Measurements from ENCODE around the gene BCL7A.

Gene BCL7A

GRCh38 chr12:122086116-122086515, 64.4 kb downstream of the BCL7A start:
- Histone ChIP-seq H3K4me2 (ENCODE audit: low read depth, low read length, poor library complexity, severe bottlenecking) (no peak overlapping the region), H4K20me1 (ENCODE audit: insufficient read depth, low read length, poor library complexity, severe bottlenecking) (peaks cover 18% of the 10 kb centered on the region), H3K79me2 (ENCODE audit: insufficient read depth, low read length) (peaks cover 92% of the 10 kb centered on the region), H3K4me1 (ENCODE audit: insufficient read depth, low read length, poor library complexity, severe bottlenecking) (peaks cover 33% of the 10 kb centered on the region), H3K9me2 (replicated peaks; ENCODE audit: low read depth, low read length) (no peaks in the 10 kb centered on the region), H3K27me3 (ENCODE audit: insufficient read depth, low read length, poor library complexity, severe bottlenecking) (no peaks in the 10 kb centered on the region), H3K4me3 (ENCODE audit: low read length, poor library complexity, severe bottlenecking) (no peak overlapping the region), H3K9me3 (ENCODE audit: insufficient read depth, low read depth, low read length) (no peaks in the 10 kb centered on the region), H3K36me3 (ENCODE audit: insufficient read depth, low read length) (peaks cover 9% of the 10 kb centered on the region; the same call in 1 of the 2 replicates), H3K9ac (ENCODE audit: low read depth, low read length, poor library complexity, severe bottlenecking) (no peak overlapping the region), H3F3A (ENCODE audit: low read depth) (peaks cover 4% of the 10 kb centered on the region; the same call in 1 of the 2 replicates), H2AFZ (ENCODE audit: low read length) (no peak overlapping the region)
- no peak for TF ChIP-seq CTCF (conservative IDR thresholded peaks at IDR 0.05; ENCODE audit: low read length)
- TF ChIP-seq EZH2phosphoT487 (IDR thresholded peaks at IDR 0.05; ENCODE audit: borderline replicate concordance): no peak

GRCh38 chr12:122086641-122087285, 65.1 kb downstream of the BCL7A start:
- H3K27me3 ChIP-seq (ENCODE audit: insufficient read depth, low read length, poor library complexity, severe bottlenecking): no peaks in the 10 kb centered on the region
- no peak overlapping the region for H2AFZ ChIP-seq (ENCODE audit: low read length)
- H3K9ac ChIP-seq (ENCODE audit: low read depth, low read length, poor library complexity, severe bottlenecking): no peak overlapping the region
- no peaks in the 10 kb centered on the region for H3K9me3 ChIP-seq (ENCODE audit: insufficient read depth, low read depth, low read length)
- peaks cover 9% of the 10 kb centered on the region; the same call in 1 of the 2 replicates for H3K36me3 ChIP-seq (ENCODE audit: insufficient read depth, low read length)
- H3K4me3 ChIP-seq (ENCODE audit: low read length, poor library complexity, severe bottlenecking): no peak overlapping the region
- H3K4me1 ChIP-seq (ENCODE audit: insufficient read depth, low read length, poor library complexity, severe bottlenecking): peaks cover 28% of the 10 kb centered on the region
- peaks cover 13% of the 10 kb centered on the region for H4K20me1 ChIP-seq (ENCODE audit: insufficient read depth, low read length, poor library complexity, severe bottlenecking)
- peaks cover 4% of the 10 kb centered on the region; the same call in 1 of the 2 replicates for H3F3A ChIP-seq (ENCODE audit: low read depth)
- H3K79me2 ChIP-seq (ENCODE audit: insufficient read depth, low read length): peaks cover 92% of the 10 kb centered on the region
- no peaks in the 10 kb centered on the region for H3K9me2 ChIP-seq (replicated peaks; ENCODE audit: low read depth, low read length)
- no peak for TF ChIP-seq EZH2phosphoT487 (IDR thresholded peaks at IDR 0.05; ENCODE audit: borderline replicate concordance)
- TF ChIP-seq CTCF (conservative IDR thresholded peaks at IDR 0.05; ENCODE audit: low read length): no peak
- H3K4me2 ChIP-seq (ENCODE audit: low read depth, low read length, poor library complexity, severe bottlenecking): no peak overlapping the region

GRCh38 chr12:122087431-122088178, 65.9 kb downstream of the BCL7A start:
- H2AFZ ChIP-seq (ENCODE audit: low read length): no peak overlapping the region
- H4K20me1 ChIP-seq (ENCODE audit: insufficient read depth, low read length, poor library complexity, severe bottlenecking): peaks cover 8% of the 10 kb centered on the region
- peaks cover 92% of the 10 kb centered on the region for H3K79me2 ChIP-seq (ENCODE audit: insufficient read depth, low read length)
- H3F3A ChIP-seq (ENCODE audit: low read depth): no peaks in the 10 kb centered on the region
- peaks cover 19% of the 10 kb centered on the region for H3K4me1 ChIP-seq (ENCODE audit: insufficient read depth, low read length, poor library complexity, severe bottlenecking)
- H3K36me3 ChIP-seq (ENCODE audit: insufficient read depth, low read length): peaks cover 9% of the 10 kb centered on the region; the same call in 1 of the 2 replicates
- no peak overlapping the region for H3K4me3 ChIP-seq (ENCODE audit: low read length, poor library complexity, severe bottlenecking)
- no peaks in the 10 kb centered on the region for H3K27me3 ChIP-seq (ENCODE audit: insufficient read depth, low read length, poor library complexity, severe bottlenecking)
- H3K4me2 ChIP-seq (ENCODE audit: low read depth, low read length, poor library complexity, severe bottlenecking): no peak overlapping the region
- H3K9ac ChIP-seq (ENCODE audit: low read depth, low read length, poor library complexity, severe bottlenecking): no peak overlapping the region
- H3K9me3 ChIP-seq (ENCODE audit: insufficient read depth, low read depth, low read length): no peaks in the 10 kb centered on the region
- no peak for TF ChIP-seq EZH2phosphoT487 (IDR thresholded peaks at IDR 0.05; ENCODE audit: borderline replicate concordance)
- TF ChIP-seq CTCF (conservative IDR thresholded peaks at IDR 0.05; ENCODE audit: low read length): no peak
- no peaks in the 10 kb centered on the region for H3K9me2 ChIP-seq (replicated peaks; ENCODE audit: low read depth, low read length)
